ENCODE data around the gene RPL37A.

Gene RPL37A

DNA sequence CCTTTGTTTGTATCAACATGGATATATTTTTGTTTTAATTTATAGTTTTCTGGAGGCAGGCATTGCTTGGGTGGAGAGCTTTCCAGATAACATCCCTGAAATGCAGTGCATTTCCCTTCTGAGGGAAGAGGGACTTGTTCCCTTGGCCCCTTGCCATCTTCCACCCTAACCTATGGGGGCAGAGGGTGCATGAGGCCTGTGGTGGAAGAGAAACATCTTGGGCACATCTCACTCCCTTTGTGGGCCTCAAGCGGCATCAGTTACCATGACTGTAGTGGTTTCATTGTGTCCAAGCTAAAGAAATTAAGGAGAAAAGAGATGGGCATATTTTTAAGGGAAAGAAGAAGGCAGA, 5.3 kb upstream of the RPL37A start:
- no peaks in the 10 kb centered on the region for H3K36me3 ChIP-seq (replicated peaks; ENCODE audit: insufficient read depth, low read length)
- H3K4me3 ChIP-seq (ENCODE audit: low read length): no peak overlapping the region
- H3K27me3 ChIP-seq (replicated peaks; ENCODE audit: insufficient read depth, low read length): no peaks in the 10 kb centered on the region
- H3K27ac ChIP-seq (ENCODE audit: low read length): no peak overlapping the region
- no peak overlapping the region for H2AFZ ChIP-seq (ENCODE audit: low read length)
- H3K4me2 ChIP-seq (ENCODE audit: low read depth, low read length): no peak overlapping the region
- TF ChIP-seq, protein P1, sequence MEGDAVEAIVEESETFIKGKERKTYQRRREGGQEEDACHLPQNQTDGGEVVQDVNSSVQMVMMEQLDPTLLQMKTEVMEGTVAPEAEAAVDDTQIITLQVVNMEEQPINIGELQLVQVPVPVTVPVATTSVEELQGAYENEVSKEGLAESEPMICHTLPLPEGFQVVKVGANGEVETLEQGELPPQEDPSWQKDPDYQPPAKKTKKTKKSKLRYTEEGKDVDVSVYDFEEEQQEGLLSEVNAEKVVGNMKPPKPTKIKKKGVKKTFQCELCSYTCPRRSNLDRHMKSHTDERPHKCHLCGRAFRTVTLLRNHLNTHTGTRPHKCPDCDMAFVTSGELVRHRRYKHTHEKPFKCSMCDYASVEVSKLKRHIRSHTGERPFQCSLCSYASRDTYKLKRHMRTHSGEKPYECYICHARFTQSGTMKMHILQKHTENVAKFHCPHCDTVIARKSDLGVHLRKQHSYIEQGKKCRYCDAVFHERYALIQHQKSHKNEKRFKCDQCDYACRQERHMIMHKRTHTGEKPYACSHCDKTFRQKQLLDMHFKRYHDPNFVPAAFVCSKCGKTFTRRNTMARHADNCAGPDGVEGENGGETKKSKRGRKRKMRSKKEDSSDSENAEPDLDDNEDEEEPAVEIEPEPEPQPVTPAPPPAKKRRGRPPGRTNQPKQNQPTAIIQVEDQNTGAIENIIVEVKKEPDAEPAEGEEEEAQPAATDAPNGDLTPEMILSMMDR (IDR thresholded peaks at IDR 0.05; ENCODE audit: low read length): no peak
- TF ChIP-seq EZH2phosphoT487 (IDR thresholded peaks at IDR 0.05; ENCODE audit: low read length): no peak
- no peak for TF ChIP-seq EZH2 (optimal IDR thresholded peaks at IDR 0.05; ENCODE audit: low read depth, low read length)
- H3K9me3 ChIP-seq (replicated peaks; ENCODE audit: insufficient read depth, low read length): no peaks in the 10 kb centered on the region
- no peak overlapping the region for H3K9ac ChIP-seq (ENCODE audit: low read length)
- H3K79me2 ChIP-seq (ENCODE audit: low read length): peaks cover 10% of the 10 kb centered on the region
- no peaks in the 10 kb centered on the region for H4K20me1 ChIP-seq (ENCODE audit: insufficient read depth, low read length)
- H3K4me1 ChIP-seq (ENCODE audit: low read length): peaks cover 4% of the 10 kb centered on the region; the same call in 1 of the 2 replicates
- no peak for DNase-seq
- no peaks in the 10 kb centered on the region for H3F3A ChIP-seq (ENCODE audit: insufficient read depth, low read length)
- H3K9me2 ChIP-seq (replicated peaks; ENCODE audit: insufficient read depth, low read length): no peaks in the 10 kb centered on the region

DNA sequence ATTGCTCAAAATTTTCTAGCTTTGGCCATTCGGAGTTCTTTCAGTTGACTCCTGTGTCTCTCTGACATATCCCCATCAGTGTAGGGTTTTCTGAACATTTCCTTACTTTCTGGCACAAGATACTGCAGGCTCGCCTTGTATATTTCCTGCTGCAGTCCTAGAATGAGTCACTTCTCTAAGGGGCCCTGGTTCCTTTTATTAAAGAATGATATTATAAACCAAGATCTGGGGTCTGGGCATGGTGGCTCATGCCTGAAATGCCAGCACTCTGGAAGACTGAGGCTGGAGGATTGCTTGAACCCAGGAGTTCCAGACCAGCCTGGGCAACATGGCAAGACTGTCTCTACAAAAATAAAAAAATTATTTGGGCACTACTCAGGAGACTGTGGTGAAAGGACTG, 3.0 kb upstream of the RPL37A start:
- no peaks in the 10 kb centered on the region for H3F3A ChIP-seq (ENCODE audit: insufficient read depth, low read length)
- H3K9ac ChIP-seq (ENCODE audit: low read length): no peak overlapping the region
- no peaks in the 10 kb centered on the region for H3K27me3 ChIP-seq (replicated peaks; ENCODE audit: insufficient read depth, low read length)
- H3K4me3 ChIP-seq (ENCODE audit: low read length): no peak overlapping the region
- H2AFZ ChIP-seq (ENCODE audit: low read length): no peak overlapping the region
- H3K36me3 ChIP-seq (replicated peaks; ENCODE audit: insufficient read depth, low read length): peaks cover 12% of the 10 kb centered on the region
- H3K27ac ChIP-seq (ENCODE audit: low read length): no peak overlapping the region
- 0 out of 2 replicates have a peak, but pooled peaks cover under 1% of the 10 kb centered on the region for H4K20me1 ChIP-seq (ENCODE audit: insufficient read depth, low read length)
- TF ChIP-seq, protein P1 (IDR thresholded peaks at IDR 0.05; ENCODE audit: low read length): no peak
- no peak for TF ChIP-seq EZH2 (optimal IDR thresholded peaks at IDR 0.05; ENCODE audit: low read depth, low read length)
- H3K9me3 ChIP-seq (replicated peaks; ENCODE audit: insufficient read depth, low read length): no peaks in the 10 kb centered on the region
- no peak overlapping the region for H3K4me2 ChIP-seq (ENCODE audit: low read depth, low read length)
- H3K79me2 ChIP-seq (ENCODE audit: low read length): peaks cover 31% of the 10 kb centered on the region
- DNase-seq: no peak
- peaks cover 15% of the 10 kb centered on the region for H3K4me1 ChIP-seq (ENCODE audit: low read length)
- H3K9me2 ChIP-seq (replicated peaks; ENCODE audit: insufficient read depth, low read length): no peaks in the 10 kb centered on the region

DNA sequence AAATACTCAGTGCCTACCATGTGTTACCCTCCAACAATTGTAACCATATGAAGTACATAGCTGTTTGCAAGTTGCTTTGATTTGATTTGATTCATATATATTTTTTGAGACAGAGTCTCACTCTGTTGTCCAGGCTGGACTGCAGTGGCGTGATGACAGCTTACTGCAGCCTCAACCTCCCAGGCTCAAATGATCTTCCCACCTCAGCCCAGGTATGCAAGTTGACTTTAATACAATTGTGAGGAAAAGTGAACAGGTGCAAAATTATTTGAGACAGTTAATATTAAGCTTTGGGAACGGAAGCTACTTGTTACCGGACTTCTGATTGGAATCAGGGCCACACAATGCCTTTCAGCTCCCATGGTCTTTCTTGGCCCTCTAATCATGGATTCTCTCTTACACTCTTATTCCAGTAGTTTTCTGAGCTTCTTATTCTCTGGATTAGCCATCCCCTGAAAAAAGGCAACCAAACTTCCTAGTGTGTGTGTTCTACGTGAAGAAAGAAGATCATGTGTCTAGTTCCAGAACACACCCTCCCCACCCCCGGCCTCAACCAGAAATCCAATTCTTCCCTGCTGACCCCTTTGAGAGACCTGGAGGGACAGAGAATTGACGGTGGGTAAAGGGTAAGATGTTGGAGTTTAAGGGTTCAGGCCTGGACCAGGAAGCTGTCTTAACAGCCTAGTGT, 1.1 kb upstream of the RPL37A start:
- H3K27ac ChIP-seq (ENCODE audit: low read length): no peak overlapping the region
- H4K20me1 ChIP-seq (ENCODE audit: insufficient read depth, low read length): peaks cover 8% of the 10 kb centered on the region; the same call in 1 of the 2 replicates
- H3K4me1 ChIP-seq (ENCODE audit: low read length): peaks cover 16% of the 10 kb centered on the region
- peaks cover 49% of the 10 kb centered on the region for H3K79me2 ChIP-seq (ENCODE audit: low read length)
- H3K27me3 ChIP-seq (replicated peaks; ENCODE audit: insufficient read depth, low read length): no peaks in the 10 kb centered on the region
- H3K36me3 ChIP-seq (replicated peaks; ENCODE audit: insufficient read depth, low read length): peaks cover 27% of the 10 kb centered on the region
- TF ChIP-seq EZH2phosphoT487 (IDR thresholded peaks at IDR 0.05; ENCODE audit: low read length) (no peak), EZH2 (optimal IDR thresholded peaks at IDR 0.05; ENCODE audit: low read depth, low read length) (no peak)
- TF ChIP-seq, protein P1 (IDR thresholded peaks at IDR 0.05; ENCODE audit: low read length): no peak
- H3K4me2 ChIP-seq (ENCODE audit: low read depth, low read length): peak overlapping the region; percentile 84
- H3K9me3 ChIP-seq (replicated peaks; ENCODE audit: insufficient read depth, low read length): no peaks in the 10 kb centered on the region
- H2AFZ ChIP-seq (ENCODE audit: low read length): peak overlapping the region; percentile 69
- no peaks in the 10 kb centered on the region for H3K9me2 ChIP-seq (replicated peaks; ENCODE audit: insufficient read depth, low read length)
- no peak for DNase-seq
- peak overlapping the region; percentile 68; the same call in 1 of the 2 replicates for H3K9ac ChIP-seq (ENCODE audit: low read length)
- H3K4me3 ChIP-seq (ENCODE audit: low read length): peak overlapping the region; percentile 73
- peaks cover 3% of the 10 kb centered on the region; the same call in 1 of the 2 replicates for H3F3A ChIP-seq (ENCODE audit: insufficient read depth, low read length)

All from MM.1S (cell line).